ENCODE results near the gene DDX60. TPM values are rescaled to one million over a fixed set of nuclear protein-coding genes. Genes with fewer than 3 reads are reported as not detected.

Gene DDX60
- total and polyA plus RNA-seq, 10 of the 15 experiments (the other 5 are each of a cell fraction or from before 2014, with no cell fraction given): 2.7 to 28.4 (median 6.3) TPM

DNA sequence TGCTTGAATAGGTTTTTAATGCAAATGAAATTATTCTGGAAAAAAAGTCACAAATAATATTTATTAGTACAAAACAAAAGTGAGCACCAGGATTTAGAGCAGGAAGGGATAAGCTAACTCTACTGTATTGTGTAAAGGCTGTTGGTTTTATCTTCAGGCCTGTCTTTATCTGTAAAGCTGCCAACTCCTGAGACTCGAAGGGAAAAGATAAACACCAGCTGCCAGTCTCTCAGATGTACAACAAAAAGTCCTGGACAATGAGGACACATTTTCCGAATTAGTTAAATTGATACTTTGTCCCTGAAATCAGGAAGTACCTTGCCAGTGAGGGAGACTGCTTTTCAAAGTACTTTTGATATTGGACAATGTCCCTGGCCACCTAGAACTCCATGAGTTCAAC is 8.8 kb downstream of the DDX60 start:
- CTCF ChIA-PET: no interaction called here
- intact Hi-C loops (cut with micrococcal nuclease; ENCODE audit: unreplicated experiment) (loop anchor here (10.0 kb wide), 1 partner anchor 345 kb away; no protein-coding TSS in a partner anchor), in situ Hi-C loops (cut with MboI) (no loop called here)
- POLR2A ChIA-PET: interaction anchor here (0.8 kb wide), 1 partner anchor 54 kb away, joined by 3 read pairs; no protein-coding TSS in a partner anchor
- Histone ChIP-seq H3K36me3 (ENCODE audit: control insufficient read depth in 2 of 2, insufficient read depth in 2 of 2, low read length in 1 of 2) (no peaks in the 10 kb centered on the region), H4K20me1 (ENCODE audit: control insufficient read depth, insufficient read depth) (no peaks in the 10 kb centered on the region), H3K4me3 (no peak overlapping the region), H3K9ac (ENCODE audit: control insufficient read depth, insufficient read depth, low read length) (no peak overlapping the region), H3K27me3 (replicated peaks in 1 of 2; ENCODE audit: control insufficient read depth in 2 of 2, insufficient read depth in 2 of 2, low read length in 1 of 2) (no peaks in the 10 kb centered on the region), H2AFZ (ENCODE audit: control insufficient read depth, low read depth, low read length) (no peak overlapping the region), H3K4me1 (ENCODE audit: control insufficient read depth, insufficient read depth, low read length) (no peaks in the 10 kb centered on the region), H3K27ac (ENCODE audit: control insufficient read depth, insufficient read depth) (no peak overlapping the region), H3K4me2 (ENCODE audit: control insufficient read depth, insufficient read depth) (no peak overlapping the region), H3K79me2 (ENCODE audit: control insufficient read depth, insufficient read depth, low read length) (no peaks in the 10 kb centered on the region), H3K9me3 (replicated peaks; ENCODE audit: control insufficient read depth, insufficient read depth, low read length) (no peaks in the 10 kb centered on the region)
- RAD21 ChIA-PET (ENCODE audit: unreplicated experiment): no interaction called here
- BruUV-seq (replicated peaks): no TSS peak
- WGBS (ENCODE audit: insufficient coverage, insufficient replicate concordance, low lambda C conversion rate, missing lambda C conversion rate): 53% methylated on average over 2 of the region's 2 CpGs
- SMC1A ChIA-PET (ENCODE audit: uncharacterized antibody, unreplicated experiment): interaction anchor here (1.0 kb wide), 1 partner anchor 8 kb away, joined by 3 read pairs; no protein-coding TSS in a partner anchor
- DNase-seq (ENCODE audit: low read depth, low spot score) (no peak), FAIRE-seq (peak; percentile 44), ATAC-seq (no peak)
- TF ChIP-seq TAF1 (IDR thresholded peaks at IDR 0.05; ENCODE audit: borderline replicate concordance, low read depth, low read length) (no peak), SP1 (IDR thresholded peaks at IDR 0.05; ENCODE audit: low read depth, low read length) (no peak), NR2C2 (IDR thresholded peaks at IDR 0.05; ENCODE audit: borderline replicate concordance, control insufficient read depth, insufficient read length, low read depth) (no peak)
- TF ChIP-seq, protein P1, sequence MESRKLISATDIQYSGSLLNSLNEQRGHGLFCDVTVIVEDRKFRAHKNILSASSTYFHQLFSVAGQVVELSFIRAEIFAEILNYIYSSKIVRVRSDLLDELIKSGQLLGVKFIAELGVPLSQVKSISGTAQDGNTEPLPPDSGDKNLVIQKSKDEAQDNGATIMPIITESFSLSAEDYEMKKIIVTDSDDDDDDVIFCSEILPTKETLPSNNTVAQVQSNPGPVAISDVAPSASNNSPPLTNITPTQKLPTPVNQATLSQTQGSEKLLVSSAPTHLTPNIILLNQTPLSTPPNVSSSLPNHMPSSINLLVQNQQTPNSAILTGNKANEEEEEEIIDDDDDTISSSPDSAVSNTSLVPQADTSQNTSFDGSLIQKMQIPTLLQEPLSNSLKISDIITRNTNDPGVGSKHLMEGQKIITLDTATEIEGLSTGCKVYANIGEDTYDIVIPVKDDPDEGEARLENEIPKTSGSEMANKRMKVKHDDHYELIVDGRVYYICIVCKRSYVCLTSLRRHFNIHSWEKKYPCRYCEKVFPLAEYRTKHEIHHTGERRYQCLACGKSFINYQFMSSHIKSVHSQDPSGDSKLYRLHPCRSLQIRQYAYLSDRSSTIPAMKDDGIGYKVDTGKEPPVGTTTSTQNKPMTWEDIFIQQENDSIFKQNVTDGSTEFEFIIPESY (IDR thresholded peaks at IDR 0.05): no peak

DNA sequence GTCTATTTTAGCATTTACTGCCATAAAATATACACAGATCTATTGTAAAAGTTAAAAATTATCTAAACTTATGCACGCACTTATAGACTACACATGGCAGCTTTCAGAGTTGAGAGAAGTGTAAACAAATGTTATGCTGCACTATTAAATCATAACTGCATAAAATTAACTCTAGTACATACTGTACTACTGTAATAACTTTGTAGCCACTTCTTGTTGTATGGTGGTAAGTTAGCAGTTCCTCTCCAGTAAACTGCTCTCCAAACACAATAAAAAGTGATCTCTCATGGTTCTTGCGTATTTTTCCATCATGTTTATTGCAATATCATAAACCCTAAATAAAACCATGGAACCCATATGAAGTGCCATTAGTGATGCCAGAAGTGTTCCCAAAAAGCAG is 9.6 kb downstream of the DDX60 start:
- ChIA-PET CTCF (no interaction called here), RAD21 (ENCODE audit: unreplicated experiment) (interaction anchor here (1.3 kb wide), 1 partner anchor 9 kb away, joined by 4 read pairs; no protein-coding TSS in a partner anchor), POLR2A (no interaction called here), SMC1A (ENCODE audit: uncharacterized antibody, unreplicated experiment) (interaction anchor here (1.0 kb wide), 1 partner anchor 9 kb away, joined by 3 read pairs; no protein-coding TSS in a partner anchor)
- ATAC-seq (no peak), DNase-seq (ENCODE audit: low read depth, low spot score) (no peak), FAIRE-seq (no peak)
- Histone ChIP-seq H3K4me2 (ENCODE audit: control insufficient read depth, insufficient read depth) (no peak overlapping the region), H3K27ac (ENCODE audit: control insufficient read depth, insufficient read depth) (no peak overlapping the region), H4K20me1 (ENCODE audit: control insufficient read depth, insufficient read depth) (no peaks in the 10 kb centered on the region), H3K79me2 (ENCODE audit: control insufficient read depth, insufficient read depth, low read length) (no peaks in the 10 kb centered on the region), H3K27me3 (replicated peaks in 1 of 2; ENCODE audit: control insufficient read depth in 2 of 2, insufficient read depth in 2 of 2, low read length in 1 of 2) (no peaks in the 10 kb centered on the region), H3K4me3 (no peak overlapping the region), H3K9ac (ENCODE audit: control insufficient read depth, insufficient read depth, low read length) (no peak overlapping the region), H2AFZ (ENCODE audit: control insufficient read depth, low read depth, low read length) (no peak overlapping the region), H3K9me3 (replicated peaks; ENCODE audit: control insufficient read depth, insufficient read depth, low read length) (no peaks in the 10 kb centered on the region), H3K36me3 (ENCODE audit: control insufficient read depth in 2 of 2, insufficient read depth in 2 of 2, low read length in 1 of 2) (no peaks in the 10 kb centered on the region), H3K4me1 (ENCODE audit: control insufficient read depth, insufficient read depth, low read length) (no peaks in the 10 kb centered on the region)
- in situ Hi-C loops (cut with MboI) (no loop called here), intact Hi-C loops (cut with micrococcal nuclease; ENCODE audit: unreplicated experiment) (no loop called here)
- no TSS peak for BruUV-seq (replicated peaks)
- WGBS (ENCODE audit: insufficient coverage, insufficient replicate concordance, low lambda C conversion rate, missing lambda C conversion rate): 97% methylated on average over 2 of the region's 2 CpGs
- no peak for TF ChIP-seq MTA3 (IDR thresholded peaks at IDR 0.05; ENCODE audit: borderline replicate concordance, low read length)
- TF ChIP-seq GATAD2B (conservative IDR thresholded peaks at IDR 0.05; ENCODE audit: low read depth): no peak
- TF ChIP-seq, protein P2, sequence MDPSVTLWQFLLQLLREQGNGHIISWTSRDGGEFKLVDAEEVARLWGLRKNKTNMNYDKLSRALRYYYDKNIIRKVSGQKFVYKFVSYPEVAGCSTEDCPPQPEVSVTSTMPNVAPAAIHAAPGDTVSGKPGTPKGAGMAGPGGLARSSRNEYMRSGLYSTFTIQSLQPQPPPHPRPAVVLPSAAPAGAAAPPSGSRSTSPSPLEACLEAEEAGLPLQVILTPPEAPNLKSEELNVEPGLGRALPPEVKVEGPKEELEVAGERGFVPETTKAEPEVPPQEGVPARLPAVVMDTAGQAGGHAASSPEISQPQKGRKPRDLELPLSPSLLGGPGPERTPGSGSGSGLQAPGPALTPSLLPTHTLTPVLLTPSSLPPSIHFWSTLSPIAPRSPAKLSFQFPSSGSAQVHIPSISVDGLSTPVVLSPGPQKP (IDR thresholded peaks at IDR 0.05; ENCODE audit: low read depth, low read length): no peak
- TF ChIP-seq MEF2B (IDR thresholded peaks at IDR 0.05; ENCODE audit: partially characterized antibody, poor library complexity, severe bottlenecking): no peak
- no peak for TF ChIP-seq ZNF622 (IDR thresholded peaks at IDR 0.05)
- TF ChIP-seq PAX5 (IDR thresholded peaks at IDR 0.05; ENCODE audit: borderline replicate concordance, low read depth, low read length): no peak
- TF ChIP-seq HCFC1 (IDR thresholded peaks at IDR 0.05; ENCODE audit: low read length): no peak
- TF ChIP-seq POLR2AphosphoS5 (IDR thresholded peaks at IDR 0.05; ENCODE audit: low read length): no peak
- no peak for TF ChIP-seq PML (IDR thresholded peaks at IDR 0.05; ENCODE audit: low read length)
- TF ChIP-seq, protein P3, sequence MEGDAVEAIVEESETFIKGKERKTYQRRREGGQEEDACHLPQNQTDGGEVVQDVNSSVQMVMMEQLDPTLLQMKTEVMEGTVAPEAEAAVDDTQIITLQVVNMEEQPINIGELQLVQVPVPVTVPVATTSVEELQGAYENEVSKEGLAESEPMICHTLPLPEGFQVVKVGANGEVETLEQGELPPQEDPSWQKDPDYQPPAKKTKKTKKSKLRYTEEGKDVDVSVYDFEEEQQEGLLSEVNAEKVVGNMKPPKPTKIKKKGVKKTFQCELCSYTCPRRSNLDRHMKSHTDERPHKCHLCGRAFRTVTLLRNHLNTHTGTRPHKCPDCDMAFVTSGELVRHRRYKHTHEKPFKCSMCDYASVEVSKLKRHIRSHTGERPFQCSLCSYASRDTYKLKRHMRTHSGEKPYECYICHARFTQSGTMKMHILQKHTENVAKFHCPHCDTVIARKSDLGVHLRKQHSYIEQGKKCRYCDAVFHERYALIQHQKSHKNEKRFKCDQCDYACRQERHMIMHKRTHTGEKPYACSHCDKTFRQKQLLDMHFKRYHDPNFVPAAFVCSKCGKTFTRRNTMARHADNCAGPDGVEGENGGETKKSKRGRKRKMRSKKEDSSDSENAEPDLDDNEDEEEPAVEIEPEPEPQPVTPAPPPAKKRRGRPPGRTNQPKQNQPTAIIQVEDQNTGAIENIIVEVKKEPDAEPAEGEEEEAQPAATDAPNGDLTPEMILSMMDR (IDR thresholded peaks at IDR 0.05 in 2 of 3, conservative IDR thresholded peaks at IDR 0.05 in 1 of 3; ENCODE audit: control insufficient read depth in 2 of 3, extremely low read depth in 1 of 3, insufficient read depth in 1 of 3, low read depth in 3 of 3, low read length in 3 of 3): no peak
